ENCODE measurements around the gene PHTF2. TPM values are rescaled to one million over a fixed set of nuclear protein-coding genes. Genes with fewer than 3 reads are reported as not detected.

Gene PHTF2
- total and polyA plus RNA-seq, 4 experiments from 2014 or later, result 19.6 to 34.1 (median 29.9) TPM

DNA sequence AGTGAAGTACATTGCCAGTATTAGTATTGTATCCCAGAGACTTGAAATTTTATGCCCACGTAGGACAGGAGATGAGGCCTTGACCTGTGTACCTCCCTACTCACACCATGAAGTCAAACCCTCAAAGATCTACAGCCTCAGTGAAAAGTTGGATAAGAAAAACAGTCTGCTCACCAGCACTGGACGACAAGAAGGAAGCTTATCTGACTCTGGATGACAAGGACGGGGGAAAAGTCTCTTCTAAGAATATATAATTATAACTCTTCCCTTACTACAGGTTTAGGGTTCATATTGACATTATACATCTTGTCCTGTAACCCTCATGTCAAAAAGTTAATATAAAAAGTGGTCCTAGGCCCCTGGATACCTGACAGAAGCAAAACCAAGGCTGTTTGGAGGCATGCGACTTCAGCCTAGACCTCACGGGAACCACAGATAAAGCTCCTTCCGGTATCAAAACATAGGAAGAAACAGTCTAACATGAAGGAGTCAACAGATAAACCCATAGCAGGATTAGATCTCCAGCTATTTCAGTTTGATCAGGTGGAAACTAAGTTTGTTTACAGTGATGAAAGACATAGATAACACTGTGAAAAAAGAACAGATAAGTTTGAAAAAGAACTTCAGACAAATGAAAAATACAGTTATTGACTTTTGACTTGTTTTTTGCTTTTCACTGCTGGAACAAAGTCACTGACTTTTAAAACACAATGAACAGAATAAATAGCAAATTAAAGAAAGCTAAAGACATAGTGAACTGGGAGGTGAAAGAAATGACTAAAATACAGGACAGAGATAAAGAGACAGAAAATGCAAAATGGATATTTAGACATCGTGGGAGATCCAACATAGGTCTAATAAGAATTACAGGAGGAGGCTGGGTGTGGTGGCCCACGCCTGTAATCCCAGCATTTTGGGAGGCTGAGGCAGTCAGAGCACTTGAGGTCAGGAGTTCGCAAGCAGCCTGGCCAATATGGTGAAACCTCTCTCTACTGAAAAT lies 145.9 kb downstream of the PHTF2 start:
- intact Hi-C loops (cut with micrococcal nuclease), result loop anchor here (5.0 kb wide), 1 partner anchor 93 kb away; no protein-coding TSS in a partner anchor

DNA sequence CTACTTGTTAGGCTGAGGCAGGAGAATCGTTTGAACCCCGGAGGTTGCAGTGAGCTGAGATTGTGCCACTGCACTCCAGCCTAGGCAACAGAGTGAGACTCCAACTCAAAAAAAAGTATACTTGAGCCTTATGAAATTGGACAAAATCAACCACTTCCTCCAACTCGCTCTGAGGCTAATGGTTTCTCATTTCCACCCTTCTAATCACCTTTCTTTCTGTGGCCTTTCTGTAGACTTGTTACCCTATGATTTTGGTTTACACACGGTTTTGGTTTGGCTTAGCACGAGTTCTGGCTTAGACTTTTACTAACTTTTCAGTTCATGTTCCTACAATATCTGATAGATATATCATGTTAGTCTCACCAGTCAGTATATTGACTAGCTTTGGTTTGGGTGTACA lies 152.0 kb downstream of the PHTF2 start:
- Histone ChIP-seq H3K4me3 (ENCODE audit: low read length in 2 of 2) (no peak overlapping the region), H3K9me3 (ENCODE audit: control insufficient read depth in 1 of 2, low read length in 2 of 2) (no peaks in the 10 kb centered on the region), H3K27ac (ENCODE audit: low read depth, low read length) (no peak overlapping the region), H3K27me3 (ENCODE audit: insufficient read depth, low read length) (no peaks in the 10 kb centered on the region), H3K4me1 (ENCODE audit: insufficient read depth, low read length) (no peaks in the 10 kb centered on the region), H3K36me3 (ENCODE audit: insufficient read depth, low read length) (no peaks in the 10 kb centered on the region)
- ChIA-PET POLR2A (ENCODE audit: partially characterized antibody) (no interaction called here), CTCF (ENCODE audit: partially characterized antibody) (no interaction called here)
- H3K27me3 Mint-ChIP-seq, result no peaks in the 10 kb centered on the region
- H3K27ac Mint-ChIP-seq, result no peak overlapping the region
- no peak overlapping the region for H3K4me3 Mint-ChIP-seq
- H3K36me3 Mint-ChIP-seq, result peaks cover 4 to 10% of the 10 kb centered on the region in 2 donors
- peaks cover 0 to 4% (median under 1%) of the 10 kb centered on the region in 4 donors for H3K4me1 Mint-ChIP-seq
- H3K9me3 Mint-ChIP-seq, result peaks cover 0 to 2% (median 0%) of the 10 kb centered on the region in 8 donors
- intact Hi-C loops (cut with micrococcal nuclease), result no loop called here
- no peak for DNase-seq

More for the DNA sequence above, 145.9 kb downstream of the PHTF2 start:
- Mint-ChIP-seq H3K4me1 (peaks cover 6 to 17% (median 8%) of the 10 kb centered on the region in 4 donors), H3K27ac (peak overlapping the region in 6 of 7 donors; percentile 5 to 85 (median 57)), H3K36me3 (peaks cover 25 to 28% of the 10 kb centered on the region in 2 donors), H3K4me3 (peak overlapping the region in 1 of 8 donors; percentile 13), H3K27me3 (no peaks in the 10 kb centered on the region), H3K9me3 (peaks cover 0 to 2% (median 0%) of the 10 kb centered on the region in 8 donors)
- H3K9me3 ChIP-seq (ENCODE audit: control insufficient read depth in 1 of 2, low read length in 2 of 2), result no peaks in the 10 kb centered on the region
- ChIA-PET POLR2A (ENCODE audit: partially characterized antibody) (no interaction called here), CTCF (ENCODE audit: partially characterized antibody) (interaction anchor here (0.7 to 2.0 kb wide), 3 partner anchors 11 to 293 kb away, joined by 3 to 9 read pairs (median 4); no protein-coding TSS in a partner anchor)
- no peak overlapping the region for H3K27ac ChIP-seq (ENCODE audit: low read depth, low read length)
- H3K4me1 ChIP-seq (ENCODE audit: insufficient read depth, low read length), result no peaks in the 10 kb centered on the region
- H3K36me3 ChIP-seq (ENCODE audit: insufficient read depth, low read length), result peaks cover 13% of the 10 kb centered on the region
- no peak for DNase-seq
- no peak overlapping the region for H3K4me3 ChIP-seq (ENCODE audit: low read length in 2 of 2)
- no peaks in the 10 kb centered on the region for H3K27me3 ChIP-seq (ENCODE audit: insufficient read depth, low read length)

DNA sequence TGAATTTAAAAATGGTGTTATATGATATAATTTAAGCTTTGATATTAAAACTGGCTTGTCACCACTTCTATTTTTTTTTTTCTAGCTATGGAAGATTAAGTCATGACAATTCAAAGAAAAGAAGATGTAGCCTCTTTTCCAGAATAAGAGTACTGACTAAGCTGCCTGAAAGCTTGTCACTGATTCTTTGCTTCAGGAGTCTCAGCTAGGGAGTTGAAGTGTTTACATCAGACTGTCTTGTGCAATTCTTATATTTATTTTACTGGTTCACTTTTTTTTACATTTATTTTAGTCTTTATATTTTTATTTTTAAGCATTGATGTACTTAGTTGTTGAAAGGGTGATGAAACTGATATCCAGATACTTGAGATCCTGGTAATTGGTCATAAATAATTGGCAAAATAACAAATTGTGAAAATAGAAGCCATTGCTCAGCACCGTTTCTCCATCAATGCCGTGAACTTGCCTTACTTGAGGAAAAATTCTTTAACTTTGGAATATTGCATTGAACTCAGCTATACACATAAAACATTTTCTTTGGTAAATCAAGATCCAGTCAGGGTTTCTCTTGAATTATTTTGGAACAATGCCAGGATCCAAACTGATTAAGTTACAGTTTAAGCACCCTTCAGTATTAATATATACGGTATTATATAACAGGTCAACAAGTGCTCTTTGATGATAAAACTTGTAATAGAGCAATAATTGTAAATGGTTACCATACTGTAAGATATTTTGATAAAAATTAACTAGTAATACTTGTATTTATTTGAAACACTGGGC lies 156.4 kb downstream of the PHTF2 start:
- Mint-ChIP-seq H3K9me3 (no peaks in the 10 kb centered on the region), H3K4me1 (peaks cover 0 to 4% (median under 1%) of the 10 kb centered on the region in 4 donors), H3K36me3 (peaks cover 17 to 24% of the 10 kb centered on the region in 2 donors), H3K4me3 (no peak overlapping the region), H3K27ac (no peak overlapping the region), H3K27me3 (no peaks in the 10 kb centered on the region)
- Histone ChIP-seq H3K27me3 (ENCODE audit: insufficient read depth, low read length) (no peaks in the 10 kb centered on the region), H3K27ac (ENCODE audit: low read depth, low read length) (no peak overlapping the region), H3K9me3 (ENCODE audit: control insufficient read depth in 1 of 2, low read length in 2 of 2) (no peaks in the 10 kb centered on the region), H3K36me3 (ENCODE audit: insufficient read depth, low read length) (no peaks in the 10 kb centered on the region), H3K4me3 (ENCODE audit: low read length in 2 of 2) (no peak overlapping the region), H3K4me1 (ENCODE audit: insufficient read depth, low read length) (no peaks in the 10 kb centered on the region)
- POLR2A ChIA-PET (ENCODE audit: partially characterized antibody), result no interaction called here
- CTCF ChIA-PET (ENCODE audit: partially characterized antibody), result no interaction called here
- no peak for DNase-seq
- intact Hi-C loops (cut with micrococcal nuclease), result no loop called here

DNA sequence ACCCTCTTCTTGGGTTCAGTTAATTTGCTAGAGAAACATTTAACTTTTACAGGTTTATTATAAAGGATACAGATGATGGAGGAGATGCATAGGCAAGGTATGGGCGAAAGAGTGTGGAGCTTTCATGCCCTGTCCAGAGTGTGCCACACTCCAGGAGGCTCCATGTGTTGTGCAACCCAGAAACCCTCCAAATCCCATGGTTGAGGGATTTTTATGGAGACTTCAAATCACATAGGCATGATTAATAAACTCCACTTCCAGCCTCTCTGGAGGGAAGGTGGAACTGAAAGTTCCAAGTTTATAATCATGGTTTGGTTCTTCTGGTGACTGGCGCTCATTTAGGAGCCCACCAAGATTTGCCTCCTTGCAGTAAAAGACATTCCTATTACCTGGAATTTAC lies 159.9 kb downstream of the PHTF2 start:
- H3K4me3 ChIP-seq (ENCODE audit: low read length in 2 of 2), result no peak overlapping the region
- H3K9me3 Mint-ChIP-seq, result no peaks in the 10 kb centered on the region
- peaks cover 18 to 19% of the 10 kb centered on the region in 2 donors for H3K36me3 Mint-ChIP-seq
- no peaks in the 10 kb centered on the region for H3K27me3 ChIP-seq (ENCODE audit: insufficient read depth, low read length)
- H3K27me3 Mint-ChIP-seq, result no peaks in the 10 kb centered on the region
- no peaks in the 10 kb centered on the region for H3K9me3 ChIP-seq (ENCODE audit: control insufficient read depth in 1 of 2, low read length in 2 of 2)
- H3K27ac ChIP-seq (ENCODE audit: low read depth, low read length), result no peak overlapping the region
- H3K4me3 Mint-ChIP-seq, result no peak overlapping the region
- H3K27ac Mint-ChIP-seq, result peak overlapping the region in 1 of 7 donors; percentile 24
- POLR2A ChIA-PET (ENCODE audit: partially characterized antibody), result no interaction called here
- CTCF ChIA-PET (ENCODE audit: partially characterized antibody), result no interaction called here
- no peaks in the 10 kb centered on the region for H3K36me3 ChIP-seq (ENCODE audit: insufficient read depth, low read length)
- no peaks in the 10 kb centered on the region for H3K4me1 ChIP-seq (ENCODE audit: insufficient read depth, low read length)
- no peak for DNase-seq
- peaks cover 0 to 1% (median 0%) of the 10 kb centered on the region in 4 donors for H3K4me1 Mint-ChIP-seq
- intact Hi-C loops (cut with micrococcal nuclease), result no loop called here

DNA sequence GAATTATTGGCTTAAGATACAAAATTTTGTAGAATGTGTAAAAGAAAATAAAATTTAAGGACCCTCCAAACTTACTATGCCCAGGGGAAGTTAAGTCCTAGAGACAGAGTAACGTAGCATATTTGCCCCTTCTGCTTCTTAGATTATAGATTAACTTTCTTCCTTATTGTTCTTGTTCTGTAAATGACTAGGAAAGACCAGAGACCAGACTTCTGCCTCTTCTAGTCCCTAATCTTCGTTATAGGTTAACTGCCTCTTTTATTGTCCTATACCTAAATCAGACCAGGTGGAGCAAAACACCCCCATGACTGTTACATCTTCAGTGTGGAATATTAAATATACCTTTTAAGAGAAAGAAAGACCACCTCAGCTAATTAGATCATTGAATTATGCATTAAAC lies 160.5 kb downstream of the PHTF2 start:
- DNase-seq, result no peak
- no peaks in the 10 kb centered on the region for H3K27me3 Mint-ChIP-seq
- Histone ChIP-seq H3K27me3 (ENCODE audit: insufficient read depth, low read length) (no peaks in the 10 kb centered on the region), H3K4me1 (ENCODE audit: insufficient read depth, low read length) (no peaks in the 10 kb centered on the region), H3K4me3 (ENCODE audit: low read length in 2 of 2) (no peak overlapping the region), H3K9me3 (ENCODE audit: control insufficient read depth in 1 of 2, low read length in 2 of 2) (no peaks in the 10 kb centered on the region), H3K36me3 (ENCODE audit: insufficient read depth, low read length) (no peaks in the 10 kb centered on the region), H3K27ac (ENCODE audit: low read depth, low read length) (no peak overlapping the region)
- no peaks in the 10 kb centered on the region for H3K9me3 Mint-ChIP-seq
- H3K27ac Mint-ChIP-seq, result peak overlapping the region in 1 of 7 donors; percentile 27
- H3K36me3 Mint-ChIP-seq, result peaks cover 18 to 19% of the 10 kb centered on the region in 2 donors
- POLR2A ChIA-PET (ENCODE audit: partially characterized antibody), result no interaction called here
- CTCF ChIA-PET (ENCODE audit: partially characterized antibody), result no interaction called here
- H3K4me1 Mint-ChIP-seq, result peaks cover 0 to 1% (median 0%) of the 10 kb centered on the region in 4 donors
- intact Hi-C loops (cut with micrococcal nuclease), result no loop called here
- H3K4me3 Mint-ChIP-seq, result no peak overlapping the region

DNA sequence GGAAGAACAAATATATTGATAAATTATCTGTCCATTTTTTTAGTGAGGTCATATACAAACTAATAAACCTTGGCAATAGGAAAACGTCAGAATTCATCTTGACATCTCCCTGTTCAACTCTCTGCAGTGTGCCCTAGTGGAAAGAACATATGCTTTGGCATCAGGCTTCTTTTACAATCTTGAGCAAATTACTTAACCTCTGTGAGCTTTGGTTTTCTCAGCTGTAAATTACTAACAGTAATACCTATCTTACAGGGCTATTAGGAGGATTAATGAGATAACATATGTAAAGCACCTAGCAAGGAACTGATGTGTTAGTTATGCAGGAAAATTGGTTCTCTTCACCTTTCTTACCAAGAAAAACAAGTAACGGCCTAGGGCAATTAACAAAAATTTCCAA lies 161.8 kb downstream of the PHTF2 start:
- CTCF ChIA-PET (ENCODE audit: partially characterized antibody), result no interaction called here
- no peaks in the 10 kb centered on the region for H3K9me3 ChIP-seq (ENCODE audit: control insufficient read depth in 1 of 2, low read length in 2 of 2)
- POLR2A ChIA-PET (ENCODE audit: partially characterized antibody), result no interaction called here
- H3K4me1 ChIP-seq (ENCODE audit: insufficient read depth, low read length), result no peaks in the 10 kb centered on the region
- no peaks in the 10 kb centered on the region for H3K36me3 ChIP-seq (ENCODE audit: insufficient read depth, low read length)
- no peak overlapping the region for H3K27ac Mint-ChIP-seq
- H3K27me3 Mint-ChIP-seq, result no peaks in the 10 kb centered on the region
- no peak overlapping the region for H3K4me3 ChIP-seq (ENCODE audit: low read length in 2 of 2)
- H3K36me3 Mint-ChIP-seq, result peaks cover 17 to 18% of the 10 kb centered on the region in 2 donors
- no peak for DNase-seq
- H3K27ac ChIP-seq (ENCODE audit: low read depth, low read length), result no peak overlapping the region
- no peaks in the 10 kb centered on the region for H3K27me3 ChIP-seq (ENCODE audit: insufficient read depth, low read length)
- H3K9me3 Mint-ChIP-seq, result no peaks in the 10 kb centered on the region
- peaks cover 0 to 1% (median 0%) of the 10 kb centered on the region in 4 donors for H3K4me1 Mint-ChIP-seq
- intact Hi-C loops (cut with micrococcal nuclease), result no loop called here
- no peak overlapping the region for H3K4me3 Mint-ChIP-seq

DNA sequence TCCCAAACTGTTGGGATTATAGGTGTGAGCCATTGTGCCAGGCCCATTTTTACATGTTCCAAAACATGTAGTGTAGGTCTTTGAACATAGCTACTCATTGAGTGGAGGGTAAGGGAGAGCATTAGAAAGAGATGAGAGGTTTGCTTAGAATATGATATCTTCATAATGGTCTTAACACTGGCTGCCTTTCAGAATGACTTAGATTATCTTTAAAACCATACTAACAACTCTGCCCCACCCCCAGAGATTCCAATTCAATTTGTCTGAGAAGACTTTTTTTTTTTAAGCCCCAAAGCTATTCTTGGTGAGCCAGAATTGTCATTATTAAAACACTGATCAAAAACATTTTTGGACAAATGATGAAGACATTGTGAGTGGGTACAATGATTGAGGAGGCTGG lies 168.9 kb downstream of the PHTF2 start:
- no peak for DNase-seq
- POLR2A ChIA-PET (ENCODE audit: partially characterized antibody), result no interaction called here
- Mint-ChIP-seq H3K4me3 (no peak overlapping the region), H3K9me3 (no peaks in the 10 kb centered on the region), H3K27me3 (no peaks in the 10 kb centered on the region), H3K36me3 (peaks cover 4 to 15% of the 10 kb centered on the region in 2 donors), H3K4me1 (no peaks in the 10 kb centered on the region), H3K27ac (no peak overlapping the region)
- Histone ChIP-seq H3K9me3 (ENCODE audit: control insufficient read depth in 1 of 2, low read length in 2 of 2) (no peaks in the 10 kb centered on the region), H3K4me3 (ENCODE audit: low read length in 2 of 2) (no peak overlapping the region), H3K27ac (ENCODE audit: low read depth, low read length) (no peak overlapping the region), H3K36me3 (ENCODE audit: insufficient read depth, low read length) (no peaks in the 10 kb centered on the region), H3K27me3 (ENCODE audit: insufficient read depth, low read length) (no peaks in the 10 kb centered on the region), H3K4me1 (ENCODE audit: insufficient read depth, low read length) (no peaks in the 10 kb centered on the region)
- CTCF ChIA-PET (ENCODE audit: partially characterized antibody), result no interaction called here
- intact Hi-C loops (cut with micrococcal nuclease), result no loop called here
